Activated CD4-positive, alpha-beta T cell treated with anti-CD3 and anti-CD28 coated beads, Interleukin-2, Interleukin-4, amounts not matched to agents 100 ng/mL and 50 ng/mL, durations not matched to agents 16 hours and 8 hours (primary cell): ENCODE results near the gene DDN.

Source experiments
- DNase-seq: peaks from one replicate; pipeline ENCODE4 v3.0.0-alpha.2; 2020; ENCODE audit warnings: low spot score

The DDN gene

GRCh38 chr12:48966177-48966895 is 32.8 kb downstream of the DDN start:
- no peak for DNase-seq

GRCh38 chr12:48965298-48965838 is 33.8 kb downstream of the DDN start:
- DNase-seq: no peak

GRCh38 chr12:48961801-48962200 is 37.4 kb downstream of the DDN start:
- no peak for DNase-seq

- DNase-seq: no peak
Observed at GRCh38 chr12:48961331-48961730, 37.8 kb downstream of the DDN start.

- no peak for DNase-seq
Observed at GRCh38 chr12:48960834-48961233, 38.3 kb downstream of the DDN start.

GRCh38 chr12:48958049-48958388 is 41.2 kb downstream of the DDN start:
- no peak for DNase-seq

- peak; percentile 95 for DNase-seq
Observed at GRCh38 chr12:48957141-48958048, 41.8 kb downstream of the DDN start, which contains the start of gene ARF3. ARF3 (minus strand) TSS chr12:48957487; CDS start chr12:48941095, 16,392 bp downstream.

GRCh38 chr12:48956279-48957140 is 42.7 kb downstream of the DDN start:
- DNase-seq: peak; percentile 32

- DNase-seq: no peak
Observed at GRCh38 chr12:48954841-48955501, 44.2 kb downstream of the DDN start.

GRCh38 chr12:48954061-48954460 is 45.1 kb downstream of the DDN start:
- DNase-seq: no peak

GRCh38 chr12:48952691-48953090 is 46.5 kb downstream of the DDN start:
- DNase-seq: no peak

GRCh38 chr12:48947727-48948126 is 51.4 kb downstream of the DDN start:
- no peak for DNase-seq

GRCh38 chr12:48946943-48947342 is 52.2 kb downstream of the DDN start:
- DNase-seq: no peak

GRCh38 chr12:48946205-48946604 is 53.0 kb downstream of the DDN start:
- DNase-seq: no peak
